GM23338 (cell line): ENCODE results near the gene UTP20. TPM values are rescaled to one million over a fixed set of nuclear protein-coding genes. Genes with fewer than 3 reads are reported as not detected.

ENCODE experiments used
- ATAC-seq: fragments of 200-7000 bp; cut with Tn5 transposase; 3 replicates; pipeline ENCODE4 v1.9.1; 2020
- DNase-seq: peaks from one replicate; pipeline ENCODE4 v3.0.0-alpha.2; 2015; ENCODE audit warnings: low spot score
- H2AFZ ChIP-seq: fragments of 200-600 bp; sonication (generic); 2 replicates; pipeline ENCODE4 v1.8.0; 2016; ENCODE audit warnings: antibody characterized with exemption, mild to moderate bottlenecking, moderate library complexity
- H3F3A ChIP-seq: fragments of 200-600 bp; sonication (generic); replicated peaks from 2 replicates; pipeline ENCODE4 v1.8.0; 2017; ENCODE audit warnings: antibody characterized with exemption, mixed run types, low read depth
- H3K27ac ChIP-seq: fragments of 200-600 bp; sonication (generic); 2 replicates; pipeline ENCODE4 v1.6.1; 2016; ENCODE audit warnings: low read depth
- H3K27me3 ChIP-seq: fragments of 200-600 bp; sonication (generic); 2 replicates; pipeline ENCODE4 v1.8.0; 2016; ENCODE audit warnings: mild to moderate bottlenecking, mixed run types, moderate library complexity; ENCODE audit not compliant: insufficient read depth
- H3K36me3 ChIP-seq: fragments of 200-600 bp; sonication (generic); 2 replicates; pipeline ENCODE4 v1.8.0; 2016; ENCODE audit warnings: mild to moderate bottlenecking; ENCODE audit not compliant: insufficient read depth
- H3K4me1 ChIP-seq: fragments of 200-600 bp; sonication (generic); 2 replicates; pipeline ENCODE4 v1.8.0; 2016; ENCODE audit warnings: mild to moderate bottlenecking, moderate library complexity; ENCODE audit not compliant: insufficient read depth
- H3K4me2 ChIP-seq: fragments of 200-600 bp; sonication (generic); 2 replicates; pipeline ENCODE4 v1.7.1; 2017; ENCODE audit warnings: mixed run types
- H3K4me3 ChIP-seq: fragments of 200-600 bp; sonication (generic); 2 replicates; pipeline ENCODE4 v1.6.1; 2016; ENCODE audit warnings: mixed run types
- H3K79me2 ChIP-seq: fragments of 200-600 bp; sonication (generic); replicated peaks from 2 replicates; pipeline ENCODE4 v1.8.0; 2017; ENCODE audit warnings: mild to moderate bottlenecking; ENCODE audit not compliant: insufficient read depth
- H3K9me2 ChIP-seq: fragments of 200-600 bp; sonication (generic); 2 replicates; pipeline ENCODE4 v1.8.0; 2017; ENCODE audit not compliant: insufficient read depth
- H4K20me1 ChIP-seq: fragments of 200-600 bp; sonication (generic); replicated peaks from 2 replicates; pipeline ENCODE4 v1.8.0; 2017; ENCODE audit warnings: mild to moderate bottlenecking; ENCODE audit not compliant: insufficient read depth
- H3K27ac Mint-ChIP-seq: 2 replicates; pipeline ENCODE4 v1.8.0; 2020; ENCODE audit warnings: inconsistent platforms, mild to moderate bottlenecking, moderate library complexity, mixed read lengths
- H3K27me3 Mint-ChIP-seq: 3 replicates; pipeline ENCODE4 v1.8.0; 2022; ENCODE audit warnings: low read depth, mild to moderate bottlenecking, moderate library complexity, mixed read lengths, inconsistent platforms; ENCODE audit not compliant: insufficient read depth, poor library complexity
- H3K36me3 Mint-ChIP-seq: 3 replicates; pipeline ENCODE4 v1.8.0; 2021; ENCODE audit warnings: low read depth, mild to moderate bottlenecking, inconsistent platforms, moderate library complexity, mixed read lengths
- H3K4me1 Mint-ChIP-seq: 3 replicates; pipeline ENCODE4 v1.8.0; 2020; ENCODE audit warnings: mild to moderate bottlenecking, inconsistent platforms, mixed read lengths
- H3K4me3 Mint-ChIP-seq: 3 replicates; pipeline ENCODE4 v1.8.0; 2021; ENCODE audit warnings: moderate library complexity, mild to moderate bottlenecking, inconsistent platforms, mixed read lengths
- H3K9me3 Mint-ChIP-seq: 3 replicates; pipeline ENCODE4 v1.8.0; 2020; ENCODE audit warnings: moderate library complexity, mild to moderate bottlenecking, inconsistent platforms, mixed read lengths
- CREB1 ChIP-seq: fragments of 250-450 bp; sonication (Bioruptor Pico); IDR thresholded peaks from 2 replicates; pipeline ENCODE4 v1.5.0; 2020; ENCODE audit warnings: low read depth, mild to moderate bottlenecking, moderate library complexity
- ETS1 ChIP-seq: IDR thresholded peaks from 2 replicates; pipeline ENCODE4 v1.6.1; 2016; ENCODE audit warnings: antibody characterized with exemption
- JUNB ChIP-seq: IDR thresholded peaks from one replicate; pipeline ENCODE4 v1.6.1; 2016; ENCODE audit warnings: antibody characterized with exemption; ENCODE audit not compliant: unreplicated experiment
- NANOG ChIP-seq: IDR thresholded peaks from 2 replicates; pipeline ENCODE4 v1.6.1; 2016; ENCODE audit warnings: antibody characterized with exemption, borderline replicate concordance
- POLR2AphosphoS5 ChIP-seq: IDR thresholded peaks from 2 replicates; pipeline ENCODE4 v1.6.1; 2016; ENCODE audit warnings: antibody characterized with exemption, low read depth
- REST ChIP-seq: IDR thresholded peaks from one replicate; pipeline ENCODE4 v1.6.1; 2018; ENCODE audit warnings: antibody characterized with exemption; ENCODE audit not compliant: unreplicated experiment
- STAT1 ChIP-seq: IDR thresholded peaks from one replicate; pipeline ENCODE4 v1.6.1; 2016; ENCODE audit warnings: antibody characterized with exemption; ENCODE audit not compliant: unreplicated experiment
- ZNF462 ChIP-seq: fragments of 250-450 bp; sonication (Bioruptor Pico); IDR thresholded peaks from 2 replicates; pipeline ENCODE4 v1.5.0; 2020; ENCODE audit warnings: mild to moderate bottlenecking, moderate library complexity
- polyA plus RNA-seq: library from polyadenylated mRNA; unstranded; fragments of >200 nt; fragmentation: Nextera tagmentation; extraction: Ambion mirVana; gene quantifications from 2 replicates; pipeline ENCODE4 v1.2.1, GENCODE V29; 2016
- total RNA-seq: library from RNA; depleted of rRNA; stranded (reverse); fragments of >200 nt; shearing (Covaris generic); gene quantifications from 2 replicates; pipeline ENCODE4 v1.2.3, GENCODE V29; 2014

UTP20 gene
- total and polyA plus RNA-seq, 2 experiments from 2014 or later, result 13.1 to 59.6 TPM

- no peaks in the 10 kb centered on the region for H3F3A ChIP-seq
- no peaks in the 10 kb centered on the region for H3K27me3 Mint-ChIP-seq
- no peak overlapping the region for H2AFZ ChIP-seq
- no peaks in the 10 kb centered on the region for H3K9me2 ChIP-seq
- H3K4me2 ChIP-seq, result no peak overlapping the region
- H4K20me1 ChIP-seq, result peaks cover 4% of the 10 kb centered on the region; the same call in 1 of the 2 replicates
- no peak overlapping the region for H3K27ac ChIP-seq
- ATAC-seq (no peak), DNase-seq (no peak)
- no peak overlapping the region for H3K27ac Mint-ChIP-seq
- no peaks in the 10 kb centered on the region for H3K79me2 ChIP-seq
- H3K4me3 ChIP-seq, result no peak overlapping the region
- no peak overlapping the region for H3K4me3 Mint-ChIP-seq
- TF ChIP-seq ETS1 (no peak), REST (no peak), STAT1 (no peak)
- H3K9me3 Mint-ChIP-seq, result no peaks in the 10 kb centered on the region
- peaks cover 44% of the 10 kb centered on the region for H3K36me3 ChIP-seq
- no peaks in the 10 kb centered on the region for H3K27me3 ChIP-seq
- H3K4me1 ChIP-seq, result no peaks in the 10 kb centered on the region
- no peaks in the 10 kb centered on the region for H3K4me1 Mint-ChIP-seq
- H3K36me3 Mint-ChIP-seq, result peaks cover 80% of the 10 kb centered on the region
Observed at GRCh38 chr12:101351682-101352081, 71.8 kb downstream of the UTP20 start.

- H3K27ac ChIP-seq, result no peak overlapping the region
- H3K9me2 ChIP-seq, result no peaks in the 10 kb centered on the region
- H3K27ac Mint-ChIP-seq, result no peak overlapping the region
- no peak overlapping the region for H3K4me2 ChIP-seq
- H3K4me1 Mint-ChIP-seq, result no peaks in the 10 kb centered on the region
- H3K4me1 ChIP-seq, result no peaks in the 10 kb centered on the region
- H3K4me3 Mint-ChIP-seq, result no peak overlapping the region
- no peak overlapping the region for H2AFZ ChIP-seq
- H3F3A ChIP-seq, result no peaks in the 10 kb centered on the region
- H3K27me3 ChIP-seq, result no peaks in the 10 kb centered on the region
- peaks cover 39% of the 10 kb centered on the region for H3K36me3 ChIP-seq
- H3K4me3 ChIP-seq, result no peak overlapping the region
- no peak for DNase-seq
- H4K20me1 ChIP-seq, result no peaks in the 10 kb centered on the region; the same call in none of the 2 replicates
- no peaks in the 10 kb centered on the region for H3K79me2 ChIP-seq
- no peak for ATAC-seq
- H3K9me3 Mint-ChIP-seq, result no peaks in the 10 kb centered on the region
- peaks cover 65% of the 10 kb centered on the region for H3K36me3 Mint-ChIP-seq
- H3K27me3 Mint-ChIP-seq, result no peaks in the 10 kb centered on the region
- TF ChIP-seq CREB1 (CRISPR knock-in tag) (no peak), NANOG (no peak), JUNB (no peak), ZNF462 (CRISPR knock-in tag) (no peak), REST (no peak), POLR2AphosphoS5 (no peak)
Observed at GRCh38 chr12:101356794-101357193, 76.9 kb downstream of the UTP20 start.
